NCI-H1694 treated with DMSO at 0.1 percent for 48 hours (cell line): ENCODE results near the gene SP3.

ENCODE experiments used
- DNase-seq: peaks from one replicate; lab custom pipeline; 2025; lab: John Stamatoyannopoulos, UW

SP3 gene

GRCh38 chr2:173996766-173997165 is 31.6 kb upstream of the SP3 start:
- DNase-seq: no peak

- DNase-seq: no peak
Measured at GRCh38 chr2:173993459-173993858, 28.3 kb upstream of the SP3 start.

GRCh38 chr2:173991856-173992588 is 26.8 kb upstream of the SP3 start:
- DNase-seq: no peak

- peak; percentile 99 for DNase-seq
Measured at GRCh38 chr2:173990970-173991819, 26.0 kb upstream of the SP3 start.

- DNase-seq: no peak
Measured at GRCh38 chr2:173990245-173990644, 25.1 kb upstream of the SP3 start.

GRCh38 chr2:173989884-173990215 is 24.7 kb upstream of the SP3 start:
- DNase-seq: no peak

- DNase-seq: no peak
Measured at GRCh38 chr2:173989160-173989883, 24.1 kb upstream of the SP3 start.

GRCh38 chr2:173986805-173987204 is 21.6 kb upstream of the SP3 start:
- no peak for DNase-seq

GRCh38 chr2:173985605-173985992 is 20.4 kb upstream of the SP3 start:
- DNase-seq: no peak

- DNase-seq: peak; percentile 75
Measured at GRCh38 chr2:173984866-173985604, 19.9 kb upstream of the SP3 start.

- peak; percentile 97 for DNase-seq
Measured at GRCh38 chr2:173983391-173983871, 18.3 kb upstream of the SP3 start.

GRCh38 chr2:173982918-173983317 is 17.7 kb upstream of the SP3 start:
- DNase-seq: peak; percentile 97

- DNase-seq: peak; percentile 68
Measured at GRCh38 chr2:173982182-173982714, 17.1 kb upstream of the SP3 start.

- no peak for DNase-seq
Measured at GRCh38 chr2:173981520-173981919, 16.3 kb upstream of the SP3 start.

GRCh38 chr2:173979751-173980351 is 14.7 kb upstream of the SP3 start:
- DNase-seq: peak; percentile 37

GRCh38 chr2:173978447-173978846 is 13.3 kb upstream of the SP3 start:
- DNase-seq: no peak

- no peak for DNase-seq
Measured at GRCh38 chr2:173972636-173973035, 7.5 kb upstream of the SP3 start.

- no peak for DNase-seq
Measured at GRCh38 chr2:173972165-173972564, 7.0 kb upstream of the SP3 start.

GRCh38 chr2:173970516-173970924 is 5.3 kb upstream of the SP3 start:
- DNase-seq: no peak

- no peak for DNase-seq
Measured at GRCh38 chr2:173969886-173970285, 4.7 kb upstream of the SP3 start.

GRCh38 chr2:173968551-173968950 is 3.4 kb upstream of the SP3 start:
- no peak for DNase-seq
